Endodermal cell (in vitro differentiated cells): ENCODE measurements around the gene MED13L. TPM values are rescaled to one million over a fixed set of nuclear protein-coding genes. Genes with fewer than 3 reads are reported as not detected.

Source experiments
- DNase-seq: peaks from one replicate; pipeline ENCODE4 v3.0.0-alpha.2; 2017
- H3K27ac ChIP-seq: 2 replicates; pipeline ENCODE4 v1.5.1; 2013; ENCODE audit warnings: mild to moderate bottlenecking, low read depth, low read length, moderate library complexity
- H3K27me3 ChIP-seq: 2 replicates; pipeline ENCODE4 v1.6.1; 2013; ENCODE audit warnings: mild to moderate bottlenecking, low read length, moderate library complexity; ENCODE audit not compliant: insufficient read depth, control insufficient read depth, poor library complexity, severe bottlenecking
- H3K36me3 ChIP-seq: 2 replicates; pipeline ENCODE4 v1.7.0; 2013; ENCODE audit warnings: mild to moderate bottlenecking, low read length, moderate library complexity; ENCODE audit not compliant: control insufficient read depth, insufficient read depth
- H3K4me1 ChIP-seq: one replicate; pipeline ENCODE4 v1.7.0; 2013; ENCODE audit warnings: low read length; ENCODE audit not compliant: control insufficient read depth, insufficient read depth
- H3K4me3 ChIP-seq: 2 replicates; pipeline ENCODE4 v1.5.1; 2013; ENCODE audit warnings: mild to moderate bottlenecking, low read length, moderate library complexity
- H3K9ac ChIP-seq: 2 replicates; pipeline ENCODE4 v1.6.1; 2013; ENCODE audit warnings: mild to moderate bottlenecking, low read length, moderate library complexity; ENCODE audit not compliant: poor library complexity, severe bottlenecking; ENCODE audit errors: extremely low read depth
- H3K9me3 ChIP-seq: 2 replicates; pipeline ENCODE4 v1.6.1; 2013; ENCODE audit warnings: mild to moderate bottlenecking, low read length, moderate library complexity; ENCODE audit not compliant: control insufficient read depth
- H3K27ac Mint-ChIP-seq: 2 replicates; pipeline ENCODE4 v1.8.0; 2020; ENCODE audit warnings: mixed read lengths
- H3K27me3 Mint-ChIP-seq: 2 replicates; pipeline ENCODE4 v1.8.0; 2021; ENCODE audit warnings: mild to moderate bottlenecking, mixed read lengths; ENCODE audit not compliant: insufficient read depth
- H3K36me3 Mint-ChIP-seq: 2 replicates; pipeline ENCODE4 v1.8.0; 2020; ENCODE audit warnings: low read depth, mixed read lengths
- H3K4me1 Mint-ChIP-seq: 2 replicates; pipeline ENCODE4 v1.8.0; 2020; ENCODE audit warnings: mixed read lengths
- H3K4me3 Mint-ChIP-seq: 2 replicates; pipeline ENCODE4 v1.8.0; 2020; ENCODE audit warnings: mild to moderate bottlenecking, moderate library complexity, mixed read lengths
- H3K9me3 Mint-ChIP-seq: 2 replicates; pipeline ENCODE4 v1.8.0; 2020; ENCODE audit warnings: mild to moderate bottlenecking, mixed read lengths
- WGBS, 2 experiments: methylation state at CpG; one replicate each; pipeline versions ENCODE4 v1.1.5 to v1.1.7; 2013; ENCODE audit warnings: missing lambda C conversion rate in 2 of 2, mixed read lengths in 1 of 2; ENCODE audit not compliant: insufficient coverage in 1 of 2, insufficient read length in 1 of 2; 5-methylcytosine and 5-hydroxymethylcytosine counted together
- total RNA-seq, 2 donors: library from RNA; stranded (reverse); fragmentation: NEBNext Ultra II Directional in 1 of 2; extraction: Animal tissue kit (Norgen Biotek cat#: 25700) in 1 of 2; gene quantifications; 2 replicates in 1 of 2; 3 replicates in 1 of 2; pipeline ENCODE4 v1.2.1, GENCODE V29; 2021
- TF ChIP-seq, protein P1 (sequence below): fragments of 200-600 bp; sonication (generic); conservative IDR thresholded peaks from 2 replicates; pipeline ENCODE4 v1.5.0; 2021; ENCODE audit warnings: antibody characterized with exemption, mild to moderate bottlenecking

MED13L gene
- total RNA-seq, 2 donors from 2014 or later = 101 to 111 TPM

DNA sequence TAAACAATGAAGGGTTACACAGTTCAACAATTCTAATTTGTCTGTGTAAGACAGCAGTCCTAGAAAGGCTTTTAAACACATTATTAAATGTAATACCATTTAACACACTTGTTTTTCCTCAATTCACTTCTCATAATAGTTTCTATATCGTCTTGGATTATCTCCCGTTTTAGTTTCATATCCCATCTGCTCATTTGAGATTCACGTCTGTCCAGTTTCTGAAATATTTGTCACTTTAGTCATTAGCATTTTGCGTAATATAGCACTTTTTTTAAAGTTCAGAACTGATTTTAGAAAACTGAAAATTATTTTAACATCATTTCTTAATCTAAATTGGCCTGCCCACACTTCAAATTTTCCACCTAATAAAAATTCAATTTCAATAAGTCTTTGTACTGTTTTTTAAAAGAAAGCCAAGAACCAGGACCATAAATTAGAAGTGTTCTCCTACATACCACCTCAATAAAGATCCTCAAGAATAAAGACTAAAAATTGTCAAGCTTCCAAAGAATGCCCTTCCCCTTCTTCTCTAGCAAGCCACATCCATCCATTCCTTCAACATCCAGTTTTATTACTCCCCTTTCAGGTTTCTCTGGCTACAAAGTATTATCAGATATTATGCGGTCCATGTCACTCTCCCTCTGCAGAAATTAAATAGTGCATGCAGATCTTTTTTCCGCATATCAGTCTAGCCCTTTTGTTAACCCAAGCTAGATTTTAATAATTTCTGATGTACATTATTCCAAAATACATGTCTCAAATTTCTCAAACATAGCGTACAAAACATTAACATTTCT is 11.9 kb downstream of the MED13L start:
- Histone ChIP-seq H3K9ac (no peak overlapping the region), H3K27me3 (no peaks in the 10 kb centered on the region), H3K4me3 (peak overlapping the region; percentile 4), H3K4me1 (peaks cover 13% of the 10 kb centered on the region), H3K36me3 (no peaks in the 10 kb centered on the region), H3K9me3 (no peaks in the 10 kb centered on the region), H3K27ac (no peak overlapping the region)
- H3K9me3 Mint-ChIP-seq = no peaks in the 10 kb centered on the region
- WGBS, 2 experiments = 96 to 98% methylated on average over 7 of the region's 7 CpGs
- no peak overlapping the region for H3K4me3 Mint-ChIP-seq
- H3K27me3 Mint-ChIP-seq = no peaks in the 10 kb centered on the region
- H3K27ac Mint-ChIP-seq = no peak overlapping the region
- peaks cover 20% of the 10 kb centered on the region for H3K4me1 Mint-ChIP-seq
- DNase-seq = no peak
- TF ChIP-seq, protein P1, sequence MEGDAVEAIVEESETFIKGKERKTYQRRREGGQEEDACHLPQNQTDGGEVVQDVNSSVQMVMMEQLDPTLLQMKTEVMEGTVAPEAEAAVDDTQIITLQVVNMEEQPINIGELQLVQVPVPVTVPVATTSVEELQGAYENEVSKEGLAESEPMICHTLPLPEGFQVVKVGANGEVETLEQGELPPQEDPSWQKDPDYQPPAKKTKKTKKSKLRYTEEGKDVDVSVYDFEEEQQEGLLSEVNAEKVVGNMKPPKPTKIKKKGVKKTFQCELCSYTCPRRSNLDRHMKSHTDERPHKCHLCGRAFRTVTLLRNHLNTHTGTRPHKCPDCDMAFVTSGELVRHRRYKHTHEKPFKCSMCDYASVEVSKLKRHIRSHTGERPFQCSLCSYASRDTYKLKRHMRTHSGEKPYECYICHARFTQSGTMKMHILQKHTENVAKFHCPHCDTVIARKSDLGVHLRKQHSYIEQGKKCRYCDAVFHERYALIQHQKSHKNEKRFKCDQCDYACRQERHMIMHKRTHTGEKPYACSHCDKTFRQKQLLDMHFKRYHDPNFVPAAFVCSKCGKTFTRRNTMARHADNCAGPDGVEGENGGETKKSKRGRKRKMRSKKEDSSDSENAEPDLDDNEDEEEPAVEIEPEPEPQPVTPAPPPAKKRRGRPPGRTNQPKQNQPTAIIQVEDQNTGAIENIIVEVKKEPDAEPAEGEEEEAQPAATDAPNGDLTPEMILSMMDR = no peak
- H3K36me3 Mint-ChIP-seq = no peaks in the 10 kb centered on the region

DNA sequence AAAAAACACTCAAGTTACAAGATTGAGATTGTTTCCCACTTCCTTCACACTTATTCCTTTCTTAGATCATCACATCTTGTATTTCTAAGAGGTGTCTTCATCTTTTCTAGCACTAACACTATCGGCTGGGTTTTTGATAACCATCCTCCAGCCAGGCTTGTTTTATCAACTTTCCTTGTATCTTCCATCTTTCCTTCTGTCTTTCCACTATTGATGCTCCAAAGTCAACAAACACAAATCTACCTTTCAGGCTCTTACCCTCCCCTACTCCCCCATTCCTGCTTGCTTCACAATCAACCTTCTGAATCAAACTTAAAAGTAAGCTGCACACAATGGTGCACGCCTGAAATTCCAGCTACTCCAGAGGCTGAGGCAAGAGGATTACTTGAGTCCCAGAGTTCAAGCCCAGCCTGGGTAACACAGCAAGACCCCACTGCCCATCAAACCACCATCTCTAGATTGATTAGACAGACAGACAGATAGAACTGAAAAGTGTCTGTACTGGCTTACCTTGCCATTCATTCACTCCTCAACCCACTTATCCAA is 12.9 kb downstream of the MED13L start:
- H3K27ac Mint-ChIP-seq = peak overlapping the region; percentile 38
- DNase-seq = peak; percentile 52
- TF ChIP-seq, protein P1 = no peak
- 81 to 91% methylated on average over 2 of the region's 2 CpGs for WGBS, 2 experiments
- Histone ChIP-seq H3K9me3 (no peaks in the 10 kb centered on the region), H3K27ac (no peak overlapping the region), H3K27me3 (no peaks in the 10 kb centered on the region), H3K36me3 (no peaks in the 10 kb centered on the region), H3K4me1 (peaks cover 13% of the 10 kb centered on the region), H3K9ac (no peak overlapping the region), H3K4me3 (no peak overlapping the region)
- H3K4me1 Mint-ChIP-seq = peaks cover 20% of the 10 kb centered on the region
- no peaks in the 10 kb centered on the region for H3K27me3 Mint-ChIP-seq
- no peaks in the 10 kb centered on the region for H3K36me3 Mint-ChIP-seq
- no peaks in the 10 kb centered on the region for H3K9me3 Mint-ChIP-seq
- H3K4me3 Mint-ChIP-seq = no peak overlapping the region

DNA sequence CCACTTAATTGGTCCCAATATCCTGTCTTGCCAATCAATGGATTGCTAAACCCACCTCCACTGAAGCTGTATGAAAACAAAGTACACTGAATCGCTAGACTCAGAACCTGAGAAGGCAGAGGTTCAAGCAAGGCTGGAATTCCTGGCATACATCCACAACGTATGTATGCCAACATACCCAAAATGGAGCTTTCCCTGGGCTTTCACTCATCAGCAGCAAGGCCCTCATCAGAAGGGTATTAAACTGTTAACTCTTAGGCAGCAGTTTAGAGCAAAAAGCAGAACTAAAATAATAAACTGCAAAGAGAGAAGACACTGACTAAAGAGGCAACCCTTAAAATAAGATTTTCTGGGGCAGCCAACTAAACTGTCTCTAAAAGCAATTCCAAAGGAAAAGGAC is 13.6 kb downstream of the MED13L start:
- H3K4me3 Mint-ChIP-seq = no peak overlapping the region
- no peak overlapping the region for H3K27ac ChIP-seq
- H3K4me1 Mint-ChIP-seq = peaks cover 20% of the 10 kb centered on the region
- H3K4me3 ChIP-seq = peak overlapping the region; percentile 7
- no peak overlapping the region for H3K9ac ChIP-seq
- H3K9me3 ChIP-seq = no peaks in the 10 kb centered on the region
- TF ChIP-seq, protein P1 = no peak
- no peaks in the 10 kb centered on the region for H3K9me3 Mint-ChIP-seq
- no peaks in the 10 kb centered on the region for H3K27me3 ChIP-seq
- WGBS, 2 experiments = 57 to 59% methylated on average over 1 to 2 of the region's 2 CpGs
- peak; percentile 47 for DNase-seq
- peak overlapping the region; percentile 63 for H3K27ac Mint-ChIP-seq
- H3K36me3 Mint-ChIP-seq = no peaks in the 10 kb centered on the region
- no peaks in the 10 kb centered on the region for H3K27me3 Mint-ChIP-seq
- H3K4me1 ChIP-seq = peaks cover 13% of the 10 kb centered on the region
- no peaks in the 10 kb centered on the region for H3K36me3 ChIP-seq
